ENCODE measurements around the gene DNAJC1.

The DNAJC1 gene

DNA sequence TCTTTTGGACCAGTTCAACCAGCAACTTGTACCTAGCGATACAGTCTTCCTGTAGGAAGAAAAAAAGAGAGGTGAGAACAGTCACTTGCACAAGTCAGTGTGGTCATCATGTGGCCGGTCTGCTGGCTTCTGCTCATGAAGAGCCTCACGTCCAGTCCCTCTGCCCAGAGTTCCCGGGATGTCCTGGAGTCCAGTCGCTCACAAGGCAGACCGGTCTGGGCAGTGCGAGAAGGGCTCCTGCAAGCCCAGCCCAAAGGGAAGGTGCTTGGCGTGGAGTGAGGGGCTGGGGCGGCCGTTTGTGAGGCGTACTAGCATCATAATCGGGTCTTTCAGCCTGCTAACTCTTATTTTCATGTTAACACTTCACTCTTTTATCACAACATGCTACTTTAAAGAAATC, 246.8 kb downstream of the DNAJC1 start:
- no peak for DNase-seq

DNA sequence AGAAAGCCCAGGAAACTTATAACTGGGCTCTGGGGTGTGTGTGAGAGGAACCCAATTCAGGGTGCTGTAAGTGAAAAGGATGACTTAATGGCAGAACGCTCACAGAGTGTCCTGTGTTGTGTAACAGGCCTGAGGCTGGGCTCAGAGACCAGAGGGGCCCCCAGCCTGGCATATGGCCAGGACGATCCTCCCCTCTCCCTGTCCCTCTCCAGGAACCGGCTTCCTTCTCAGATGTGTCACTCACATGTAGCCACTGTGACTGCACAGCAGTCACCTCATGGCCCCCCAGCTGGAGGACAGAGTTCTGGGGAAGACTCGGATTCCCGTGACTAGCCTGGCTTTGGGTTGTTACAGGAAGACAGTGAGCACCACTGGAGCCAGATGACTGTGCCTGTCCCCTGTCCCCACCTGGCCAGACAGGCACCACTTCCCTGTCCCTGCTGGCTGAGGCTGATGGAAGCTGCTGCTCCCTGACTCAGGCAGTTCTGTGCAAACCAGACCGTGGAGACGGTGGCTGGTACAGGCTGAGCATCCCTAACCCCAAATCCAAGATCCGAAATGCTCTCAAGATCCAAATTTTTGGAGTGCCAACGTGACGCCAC, 249.0 kb downstream of the DNAJC1 start:
- DNase-seq: no peak

DNA sequence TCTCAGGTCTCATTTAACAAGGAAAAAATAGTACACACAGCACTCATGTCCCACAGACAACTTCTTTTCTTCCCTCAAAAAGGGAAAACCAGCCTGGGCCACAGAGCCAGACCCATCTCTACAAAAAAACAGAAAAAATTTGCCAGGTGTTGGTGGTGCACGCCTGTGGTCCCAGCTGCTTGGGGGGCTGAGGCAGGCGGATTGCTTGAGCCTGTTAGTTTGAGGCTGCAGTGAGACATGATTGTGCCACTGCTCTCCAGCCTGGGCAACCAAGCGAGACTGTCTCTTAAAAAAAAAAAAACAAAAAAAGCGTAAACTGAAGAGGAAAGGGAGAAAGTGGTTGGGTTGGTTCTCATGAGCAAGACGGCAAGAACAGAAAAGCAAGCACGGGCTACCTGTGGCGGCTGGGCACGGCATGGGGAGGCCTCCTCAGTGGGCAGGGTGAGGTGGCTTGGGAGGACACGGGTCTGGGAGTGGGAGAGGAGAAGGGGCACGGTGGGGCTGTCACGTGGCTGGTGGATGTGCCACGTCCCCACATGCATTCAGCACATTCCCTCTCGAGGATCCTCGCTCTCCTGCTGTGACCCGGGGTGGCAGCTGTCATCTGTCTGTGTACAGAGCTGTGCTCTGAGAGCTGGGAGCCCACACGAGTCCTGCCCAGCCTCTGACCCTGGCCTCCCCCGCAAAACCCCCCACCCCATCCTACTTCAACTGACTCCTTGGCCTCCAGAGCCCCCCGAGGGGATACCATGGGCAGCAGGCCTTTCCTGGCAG, 249.8 kb downstream of the DNAJC1 start:
- no peak for DNase-seq

DNA sequence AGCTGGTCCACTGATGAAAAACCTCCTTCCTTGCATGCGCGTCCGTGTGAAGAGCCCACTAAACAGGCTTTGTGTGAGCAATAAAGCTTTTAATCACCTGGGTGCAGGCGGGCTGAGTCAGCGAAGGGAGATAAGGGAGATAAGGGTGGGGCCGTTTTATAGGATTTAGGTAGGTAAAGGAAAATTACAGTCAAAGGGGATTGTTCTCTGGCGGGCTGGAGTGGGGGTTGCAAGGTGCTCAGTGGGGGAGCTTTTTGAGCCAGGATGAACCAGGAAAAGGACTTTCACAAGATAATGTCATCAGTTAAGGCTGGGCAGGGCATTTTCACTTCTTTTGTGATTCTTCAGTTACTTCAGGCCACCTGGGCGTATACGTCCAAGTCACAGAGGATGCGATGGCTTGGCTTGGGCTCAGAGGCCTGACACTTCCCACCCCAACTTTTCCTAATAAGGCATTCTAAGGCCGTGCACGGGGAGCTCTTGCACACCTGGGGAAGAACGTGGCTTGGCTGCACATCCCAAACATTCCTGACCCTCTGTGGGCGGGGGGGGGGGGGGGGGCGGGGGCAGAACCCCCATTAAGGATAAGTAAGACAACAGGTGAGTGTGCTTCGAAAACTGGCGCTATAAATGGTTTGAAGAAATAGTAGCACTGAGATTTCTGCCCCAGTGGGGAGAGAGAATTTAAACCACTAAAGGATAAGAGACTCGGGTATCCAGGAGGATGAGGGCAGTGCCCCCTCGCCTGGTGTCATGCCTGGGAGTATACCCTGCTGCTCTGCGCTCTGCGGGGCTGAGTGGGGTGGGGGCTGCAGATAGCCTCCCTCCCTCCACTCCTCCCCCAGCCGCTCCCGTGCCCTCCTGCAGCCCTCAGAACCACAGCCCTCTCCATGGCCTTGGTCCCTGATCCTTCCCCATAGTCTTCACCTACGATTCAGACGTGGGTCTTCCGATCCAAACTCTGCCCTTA, 251.9 kb downstream of the DNAJC1 start:
- no peak for DNase-seq

DNA sequence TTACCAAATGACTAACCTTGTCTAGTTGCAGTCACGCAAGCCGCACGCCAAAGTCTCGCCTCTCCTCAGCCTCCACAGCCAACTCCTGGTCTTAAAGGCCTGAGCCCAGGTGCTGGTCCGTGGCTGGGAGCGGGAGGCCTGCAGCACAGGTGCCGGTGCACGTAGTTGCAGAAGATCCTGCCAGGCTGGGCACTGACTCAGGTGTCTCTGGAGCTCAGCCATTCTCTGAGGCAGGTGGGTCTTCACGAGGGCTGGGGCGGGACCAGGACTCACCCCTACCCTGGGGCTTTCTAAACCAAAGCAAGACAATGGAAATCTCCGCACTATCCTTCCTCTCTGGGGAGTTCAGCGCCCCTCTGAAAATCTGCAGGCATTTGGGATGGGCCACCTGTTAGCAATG, 253.1 kb downstream of the DNAJC1 start:
- no peak for DNase-seq

DNA sequence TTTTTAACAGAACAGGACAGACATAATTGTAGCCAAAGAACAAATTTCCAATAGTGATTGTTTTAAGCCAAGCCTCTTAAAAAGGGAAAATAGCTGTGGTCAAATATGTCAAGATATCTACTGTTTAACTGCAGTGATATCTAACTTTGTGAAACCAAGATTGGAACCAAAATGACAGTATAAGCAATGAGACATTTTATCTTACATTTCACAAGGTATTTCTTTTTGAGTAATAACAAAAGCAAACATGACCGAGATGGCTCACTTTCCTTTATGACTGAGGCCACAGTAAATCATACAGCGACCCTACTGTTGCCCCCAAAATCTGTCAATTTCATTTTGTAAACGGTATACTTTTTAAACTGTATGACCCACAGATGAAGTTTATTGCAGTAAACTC, 253.7 kb downstream of the DNAJC1 start:
- no peak for DNase-seq

DNA sequence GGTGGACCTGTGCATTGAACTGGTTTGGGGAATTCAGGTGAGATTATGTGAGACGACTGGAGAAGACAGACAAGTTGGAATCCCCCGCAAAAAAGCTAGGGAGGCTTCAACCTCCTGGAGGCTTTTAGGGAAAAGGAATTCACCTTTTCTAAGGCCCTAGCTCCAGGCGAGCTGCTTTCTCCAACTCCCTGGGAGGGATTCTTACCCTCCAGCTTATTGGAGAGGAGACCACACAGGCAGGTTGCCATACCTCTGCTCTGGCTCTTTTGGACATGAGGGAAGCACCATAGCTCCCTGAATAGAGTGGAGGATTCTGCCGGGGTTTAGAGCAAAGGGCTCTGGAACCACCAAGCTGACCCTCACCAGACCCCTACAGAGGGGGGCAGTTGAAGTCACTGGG, 255.7 kb downstream of the DNAJC1 start:
- DNase-seq: no peak

DNA sequence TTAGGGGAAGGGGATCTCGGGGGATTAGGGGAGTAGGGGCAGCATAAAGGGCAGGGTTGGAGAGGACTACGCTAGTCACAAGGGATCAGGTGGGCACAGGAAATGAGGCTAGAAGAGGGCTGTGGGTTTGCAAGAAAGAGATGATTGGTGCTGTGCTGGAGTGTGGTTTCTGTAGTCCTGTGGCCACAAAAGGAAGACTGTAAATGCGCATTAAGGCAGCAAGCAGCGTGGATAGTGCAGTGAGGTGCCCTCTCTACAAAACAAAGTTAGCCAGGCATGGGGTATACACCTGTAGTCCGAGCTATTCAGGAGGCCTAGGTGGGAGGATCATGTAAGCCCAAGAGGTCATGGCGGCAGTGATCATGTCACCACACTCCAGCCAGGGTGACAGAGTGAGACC, 257.4 kb downstream of the DNAJC1 start:
- DNase-seq: no peak

DNA sequence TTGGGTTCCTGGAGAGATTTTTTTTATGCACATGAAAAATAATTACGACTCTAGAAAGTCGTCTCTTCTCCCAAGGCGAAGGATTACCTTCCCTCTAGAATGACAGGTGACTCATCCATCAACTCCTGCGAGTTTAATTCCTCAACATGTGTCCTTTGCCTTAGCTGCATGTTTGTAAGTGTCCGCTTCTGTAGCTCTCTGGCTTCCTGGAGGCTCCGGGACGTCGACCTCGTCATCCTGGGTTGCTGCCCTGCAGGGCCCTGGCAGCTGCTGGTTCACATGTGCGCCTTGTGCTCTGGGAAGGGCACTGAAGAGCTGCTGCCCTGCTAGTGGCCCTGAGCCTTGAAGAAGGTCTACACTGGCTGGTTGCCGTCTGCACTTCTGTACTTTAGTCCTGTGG, 259.3 kb downstream of the DNAJC1 start:
- DNase-seq: no peak

DNA sequence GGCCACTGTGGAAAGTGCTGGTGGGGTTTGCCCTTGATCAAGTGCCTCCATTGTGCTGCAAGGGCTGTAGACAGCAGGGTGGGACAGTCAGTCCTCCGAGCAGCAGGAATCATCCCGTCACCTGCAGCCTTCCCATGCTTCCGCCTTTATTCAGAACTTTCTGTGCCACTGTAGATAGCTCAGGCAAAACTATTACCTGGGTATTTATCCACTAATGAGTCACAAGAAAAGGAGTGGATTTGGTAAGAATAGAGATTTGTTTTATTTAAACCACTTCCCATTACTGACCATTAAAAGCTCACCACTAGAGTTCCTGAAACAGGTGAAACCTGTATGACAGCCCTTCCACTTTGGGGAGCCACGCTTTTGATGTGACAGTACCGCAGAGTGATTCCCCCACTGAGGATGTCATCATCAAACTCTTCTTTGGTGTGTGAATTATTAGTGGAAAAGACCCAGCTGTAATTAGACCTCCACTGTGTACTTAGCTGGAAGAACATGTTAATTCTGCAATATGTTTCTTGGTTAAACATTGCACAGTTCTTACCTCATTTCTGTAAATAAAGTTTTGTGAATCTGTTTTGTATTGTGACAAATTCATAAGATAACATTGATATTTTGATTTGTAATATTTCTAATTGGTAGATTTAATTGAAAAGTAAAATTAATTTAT, 260.7 kb downstream of the DNAJC1 start:
- no peak for DNase-seq

DNA sequence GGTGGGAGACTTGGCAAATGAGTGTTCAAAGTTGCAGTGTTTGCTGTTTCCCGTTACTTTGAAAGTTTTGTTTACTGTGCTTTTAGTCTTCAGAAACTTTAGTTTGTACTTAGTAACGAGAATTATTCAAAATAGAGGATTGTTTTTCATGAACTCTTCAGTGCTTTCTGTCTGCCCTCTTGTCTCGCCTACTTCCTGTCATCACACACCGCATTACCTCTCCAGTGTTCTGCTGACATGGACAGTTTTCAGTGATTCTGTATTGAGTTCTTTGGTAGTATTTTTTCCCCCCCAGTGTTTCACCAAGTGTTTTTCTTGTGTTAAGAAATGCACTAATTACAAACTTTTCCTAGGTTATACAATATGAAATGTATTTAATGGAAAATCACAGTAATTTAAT, 262.5 kb downstream of the DNAJC1 start:
- DNase-seq: no peak

DNA sequence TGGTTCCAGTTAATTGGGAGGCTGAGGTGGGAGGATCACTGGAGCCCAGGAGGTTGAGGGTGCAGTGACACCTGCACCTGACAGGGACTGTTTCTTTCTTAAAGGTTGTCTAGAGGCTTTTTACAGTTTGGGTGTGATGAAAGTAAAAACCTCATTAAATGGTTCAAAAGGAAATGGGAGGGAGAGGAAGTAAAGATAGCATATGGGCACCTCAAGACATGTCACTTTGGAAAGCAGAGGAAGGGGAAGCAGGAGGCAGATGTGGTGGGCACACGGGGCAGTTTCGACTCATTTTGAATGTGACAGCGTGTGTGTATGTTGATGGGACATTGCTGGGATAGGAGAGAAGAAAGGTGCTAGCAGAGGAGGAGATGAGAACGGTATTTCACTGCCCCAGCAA, 266.4 kb downstream of the DNAJC1 start:
- no peak for DNase-seq

DNA sequence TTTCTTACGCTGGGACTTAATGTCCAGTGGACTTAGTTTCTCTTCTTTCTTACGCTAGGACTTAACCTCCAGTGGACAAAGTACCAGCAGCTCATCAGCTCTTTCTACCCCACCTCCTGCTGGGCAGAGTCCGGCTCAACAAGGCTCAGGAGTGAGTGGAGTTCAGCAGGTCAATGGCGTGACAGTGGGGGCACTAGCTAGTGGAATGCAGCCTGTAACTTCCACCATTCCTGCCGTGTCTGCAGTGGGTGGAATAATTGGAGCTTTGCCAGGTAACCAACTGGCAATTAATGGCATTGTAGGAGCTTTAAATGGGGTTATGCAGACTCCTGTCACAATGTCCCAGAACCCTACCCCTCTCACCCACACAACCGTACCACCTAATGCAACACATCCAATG, 269.8 kb downstream of the DNAJC1 start:
- DNase-seq: peak; percentile 69

DNA sequence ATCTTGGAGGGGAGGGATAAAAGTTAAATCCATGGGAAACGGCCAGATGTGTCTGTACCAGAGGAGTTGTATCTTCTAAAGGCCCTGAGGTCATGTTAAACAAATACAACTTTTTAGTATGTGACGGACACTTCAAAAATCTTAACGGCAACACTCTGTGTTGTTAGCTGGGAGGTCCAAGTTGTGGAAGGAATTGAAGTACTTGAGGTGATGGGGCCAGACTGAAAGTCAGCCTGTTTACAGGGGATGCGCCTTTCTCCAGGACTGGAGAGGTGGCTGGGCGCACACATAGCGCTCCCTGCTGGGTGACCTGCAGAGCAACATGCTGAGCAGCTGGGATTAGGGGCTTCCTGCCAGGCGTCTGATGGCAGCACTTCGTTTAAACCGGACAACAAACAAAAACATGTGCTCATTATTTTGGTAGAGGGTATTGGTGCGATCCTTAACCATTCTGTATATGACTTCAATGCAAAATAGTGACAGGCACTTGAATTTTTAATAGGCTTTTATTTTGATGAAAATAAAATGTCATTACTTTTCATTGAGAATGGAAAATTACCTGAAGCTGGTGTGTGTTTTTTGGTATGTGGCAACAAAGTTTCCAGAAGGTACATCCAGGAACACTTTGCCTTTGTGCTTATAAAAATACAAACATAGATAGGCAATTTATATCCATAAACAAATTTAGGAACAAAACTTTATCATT, 271.3 kb downstream of the DNAJC1 start:
- peak; percentile 73 for DNase-seq

DNA sequence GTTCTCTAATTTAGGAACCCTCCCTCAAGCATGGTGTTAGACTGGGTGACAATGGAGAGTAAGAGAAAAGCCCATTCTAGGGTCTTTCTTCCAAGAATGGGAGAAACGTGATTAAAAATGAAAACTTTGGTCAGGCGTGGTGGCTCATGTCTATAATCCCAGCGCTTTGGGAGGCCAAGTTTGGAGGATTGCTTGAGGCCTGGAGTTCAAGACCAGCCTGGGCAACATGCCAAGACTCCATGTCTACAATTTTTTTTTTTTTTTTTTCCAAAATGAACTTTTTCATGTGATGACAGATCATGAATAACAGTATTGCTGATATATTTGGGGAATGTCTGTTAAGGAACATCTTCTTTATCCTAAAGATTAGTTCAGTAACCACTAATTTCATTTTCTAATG, 274.9 kb downstream of the DNAJC1 start:
- peak; percentile 4 for DNase-seq

DNA sequence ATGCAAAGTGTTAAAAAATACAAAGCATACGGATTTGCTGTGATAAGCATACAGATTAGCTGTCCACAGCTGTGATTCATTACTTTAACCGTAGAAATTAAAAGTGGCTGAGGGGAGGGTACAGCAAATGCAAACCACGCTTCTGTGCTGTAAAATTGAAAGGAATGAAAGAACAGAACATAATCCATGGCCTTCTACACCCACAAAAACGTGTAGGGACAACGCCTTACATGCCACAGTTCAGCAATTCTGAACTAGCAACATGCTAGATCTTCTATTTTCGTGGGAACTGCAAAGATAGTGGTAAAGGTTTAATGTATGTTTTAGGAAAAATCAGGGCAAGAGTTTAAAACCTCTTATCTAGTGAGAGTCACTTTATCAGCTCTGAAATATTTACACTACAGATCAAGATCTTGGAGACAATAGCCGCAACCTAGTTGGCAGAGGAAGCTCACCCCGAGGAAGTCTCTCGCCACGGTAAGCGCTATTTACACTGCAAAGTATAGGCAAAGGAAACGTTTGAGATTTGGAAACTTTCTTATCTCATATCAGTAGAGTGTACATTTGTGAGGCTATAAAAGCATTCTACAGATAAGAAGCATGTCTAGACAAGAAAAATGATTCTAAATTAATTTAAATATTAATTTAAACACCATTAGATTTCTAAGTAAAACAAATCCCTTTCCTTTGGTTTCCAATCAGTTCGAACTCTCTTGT, 275.9 kb downstream of the DNAJC1 start:
- DNase-seq: no peak

DNA sequence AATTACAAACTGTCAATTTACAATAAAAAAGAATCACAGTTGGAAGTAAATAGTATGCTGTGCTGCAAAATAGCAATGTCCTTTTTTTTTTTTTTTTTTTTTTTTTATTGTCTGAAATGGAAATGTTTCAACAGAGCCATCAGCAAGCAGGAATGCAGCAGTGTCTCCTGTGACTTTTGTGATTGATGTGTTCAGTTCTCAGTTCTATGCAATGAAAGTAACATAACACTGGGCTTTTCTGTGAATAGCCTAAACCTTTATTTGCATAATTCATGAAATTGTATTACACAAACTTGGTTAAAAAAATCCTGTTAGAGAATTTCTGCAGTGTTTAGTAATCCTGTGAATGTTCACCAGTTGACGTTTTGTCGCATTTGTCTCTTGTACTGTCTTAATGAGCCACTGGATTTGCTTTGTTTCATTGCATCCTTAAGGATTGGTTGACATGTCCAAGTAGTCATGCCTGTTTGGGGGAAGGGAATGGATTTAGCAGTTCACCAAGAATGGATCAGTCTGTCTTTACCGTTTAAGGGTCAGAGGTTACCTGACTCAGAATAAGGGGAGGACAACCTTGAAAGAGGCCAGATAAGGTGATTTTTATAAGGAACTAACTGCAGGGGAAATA, 276.8 kb downstream of the DNAJC1 start:
- DNase-seq: no peak

DNA sequence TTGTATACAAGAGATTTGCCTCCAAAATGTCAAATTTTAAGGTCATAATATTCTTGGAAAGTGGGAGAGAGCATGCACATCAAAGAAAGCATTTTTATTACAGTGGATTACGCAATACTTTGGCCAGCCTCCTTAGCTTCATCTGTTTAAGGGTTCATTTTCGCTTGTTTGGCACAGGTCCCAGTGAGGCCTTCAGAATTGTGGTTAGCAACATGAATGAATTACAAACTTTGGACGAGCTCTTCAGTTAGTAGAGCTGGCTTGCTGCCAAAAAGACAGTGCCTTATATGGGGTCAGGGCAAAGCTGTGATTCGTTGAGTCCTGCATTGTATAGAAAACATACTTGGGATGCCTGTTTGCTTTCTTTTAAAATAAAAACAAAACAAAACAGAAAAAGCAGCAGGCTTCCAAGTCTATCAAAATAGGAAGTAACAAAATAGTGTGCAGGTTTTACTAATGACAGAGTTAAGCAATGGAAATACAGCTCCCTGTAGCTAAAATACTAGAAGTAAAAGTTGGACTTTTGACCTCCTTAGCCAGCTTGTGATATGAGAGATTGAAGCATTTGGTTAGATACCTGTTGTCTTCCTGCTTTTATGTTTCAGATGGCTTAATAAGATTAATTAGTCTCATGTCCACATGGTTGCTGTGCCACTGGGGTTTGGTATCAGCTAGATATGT, 278.7 kb downstream of the DNAJC1 start:
- peak; percentile 98 for DNase-seq

DNA sequence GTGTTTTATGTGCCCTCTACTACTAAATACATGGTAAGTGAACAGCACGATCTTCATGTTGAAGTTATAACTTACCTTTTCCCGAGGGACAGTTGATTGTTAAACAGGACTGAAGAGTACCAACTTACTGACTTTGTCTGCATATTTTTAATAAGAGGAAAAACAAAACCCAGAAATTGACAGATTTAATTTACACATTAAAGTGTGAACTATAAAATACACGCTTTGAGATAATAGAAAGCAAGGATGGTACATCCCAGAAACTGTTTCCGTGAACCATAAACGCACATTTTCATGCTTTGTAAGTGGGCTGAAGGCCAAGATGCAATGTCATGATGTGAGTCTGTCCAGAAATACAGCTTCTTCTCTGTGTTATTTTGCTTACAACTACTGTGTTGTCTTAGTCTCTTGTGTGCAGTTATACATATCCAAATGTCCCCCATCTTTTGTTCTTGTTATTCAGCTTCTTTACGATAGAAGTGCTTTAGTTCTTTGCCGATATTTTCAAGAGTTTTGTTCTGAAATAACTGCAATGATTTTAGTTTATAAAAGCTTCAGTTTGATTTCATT, 279.4 kb downstream of the DNAJC1 start:
- DNase-seq: peak; percentile 53

DNA sequence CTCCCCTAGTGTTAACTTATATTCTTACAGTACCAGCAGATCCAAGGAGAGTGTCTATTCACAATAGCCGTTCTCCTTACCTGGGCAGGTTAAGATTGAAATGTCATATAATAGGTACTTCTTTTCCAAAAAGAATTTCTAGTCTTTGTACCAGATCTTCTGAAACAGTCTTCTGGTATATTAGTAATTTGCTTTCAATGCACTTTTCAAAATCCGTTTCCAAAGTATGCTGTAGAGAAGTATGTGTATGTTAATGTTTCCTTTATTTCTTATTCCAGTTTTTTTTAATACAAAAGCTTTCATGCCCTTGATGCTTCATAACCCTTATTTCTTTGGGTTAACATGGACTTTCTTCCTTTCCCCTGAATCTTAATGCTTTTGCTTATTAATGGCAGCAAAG, 281.3 kb downstream of the DNAJC1 start:
- no peak for DNase-seq

All from NCI-H69 (cell line).